ENCODE data around the gene HRAS. TPM values are rescaled to one million over a fixed set of nuclear protein-coding genes. Genes with fewer than 3 reads are reported as not detected.

HRAS gene
- total and polyA plus RNA-seq, 4 donors, result 4.7 to 17.4 (median 10.9) TPM

- Histone ChIP-seq H3K9ac (ENCODE audit: low read depth in 1 of 2, low read length in 2 of 2) (no peak overlapping the region), H3K9me3 (ENCODE audit: control insufficient read depth in 4 of 4, low read length in 3 of 4) (no peaks in the 10 kb centered on the region), H3K27ac (ENCODE audit: low read depth in 1 of 2, low read length in 2 of 2) (no peak overlapping the region), H3K27me3 (ENCODE audit: control insufficient read depth in 4 of 4, insufficient read depth in 4 of 4, low read length in 3 of 4) (no peaks in the 10 kb centered on the region), H3K4me3 (ENCODE audit: low read depth in 1 of 3, low read length in 3 of 3) (no peak overlapping the region), H3K36me3 (ENCODE audit: control insufficient read depth in 4 of 4, insufficient read depth in 3 of 4, low read depth in 1 of 4, low read length in 3 of 4) (no peaks in the 10 kb centered on the region), H3K4me1 (ENCODE audit: control insufficient read depth in 4 of 4, insufficient read depth in 4 of 4, low read length in 3 of 4) (peaks cover 8 to 33% (median 26%) of the 10 kb centered on the region in 4 donors)
- no peak for DNase-seq (ENCODE audit: low spot score)
- TF ChIP-seq RAD21 (IDR thresholded peaks at IDR 0.05) (no peak), YY1 (IDR thresholded peaks at IDR 0.05) (no peak), GABPA (IDR thresholded peaks at IDR 0.05 in 1 of 2, conservative IDR thresholded peaks at IDR 0.05 in 1 of 2) (no peak), SP1 (IDR thresholded peaks at IDR 0.05) (no peak), TAF1 (conservative IDR thresholded peaks at IDR 0.05) (no peak), FOXA1 (IDR thresholded peaks at IDR 0.05) (no peak), EGR1 (IDR thresholded peaks at IDR 0.05; ENCODE audit: low read depth in 2 of 2) (no peak), FOXA2 (IDR thresholded peaks at IDR 0.05) (no peak), ZBTB33 (IDR thresholded peaks at IDR 0.05) (no peak), REST (IDR thresholded peaks at IDR 0.05) (no peak), CTCF (IDR thresholded peaks at IDR 0.05; ENCODE audit: low read depth, low read length, missing input control) (no peak), JUND (IDR thresholded peaks at IDR 0.05) (no peak), ATF3 (IDR thresholded peaks at IDR 0.05) (no peak), NR2F2 (IDR thresholded peaks at IDR 0.05) (no peak), HNF4G (IDR thresholded peaks at IDR 0.05) (no peak), MAX (IDR thresholded peaks at IDR 0.05) (no peak), RXRA (IDR thresholded peaks at IDR 0.05) (no peak)
- WGBS, result 92% methylated on average over 20 of the region's 20 CpGs
These were observed 3.2 kb upstream of the HRAS start for GRCh38 chr11:538431-539051.

Measured in liver (tissue), 9 donors.